Measurements from ENCODE around the gene ARHGAP44. TPM values are rescaled to one million over a fixed set of nuclear protein-coding genes. Genes with fewer than 3 reads are reported as not detected.

Gene ARHGAP44
- total and polyA plus RNA-seq, 2 of the 4 experiments (the other 2 are of a cell fraction), result 0.54 to 1.0 TPM

GRCh38 chr17:13000561-13000960 lies 211.3 kb downstream of the ARHGAP44 start:
- H3K9me1 ChIP-seq (ENCODE audit: insufficient read depth, low read length), result no peaks in the 10 kb centered on the region
- no peak overlapping the region for H2BK20ac ChIP-seq (ENCODE audit: low read depth, low read length)
- no peak overlapping the region for H3K4me3 ChIP-seq (ENCODE audit: insufficient read depth, low read depth, low read length)
- H4K91ac ChIP-seq (ENCODE audit: insufficient read depth, low read depth, low read length), result no peak overlapping the region
- in situ Hi-C loops (cut with MboI; ENCODE audit: low sequenced_read_pairs) (loop anchor here (5.0 to 25.0 kb wide), 5 partner anchors 336 to 1006 kb away; partner anchors contain the start of genes MYOCD and ZNF18), dilution Hi-C loops (cut with HindIII; ENCODE audit: low sequenced_read_pairs, unreplicated experiment) (no loop called here), intact Hi-C loops (cut with micrococcal nuclease) (loop anchor here (5.0 kb wide), 1 partner anchor 1003 kb away; the partner anchor contains the start of gene ZNF18)
- H3K4ac ChIP-seq (ENCODE audit: low read depth, low read length), result no peak overlapping the region
- no peak overlapping the region for H2AK9ac ChIP-seq (replicated peaks; ENCODE audit: low read depth, low read length, poor library complexity)
- H2BK120ac ChIP-seq (ENCODE audit: low read depth, low read length), result no peak overlapping the region
- H3K4me2 ChIP-seq (ENCODE audit: low read depth, low read length), result no peak overlapping the region
- no peak overlapping the region for H3K23ac ChIP-seq (ENCODE audit: low read depth, low read length)
- H3K27me3 ChIP-seq (ENCODE audit: control insufficient read depth, insufficient read depth, low read length), result no peaks in the 10 kb centered on the region
- no peak overlapping the region for H2AK5ac ChIP-seq (ENCODE audit: low read depth, low read length)
- CTCF ChIA-PET, result no interaction called here
- no peaks in the 10 kb centered on the region for H3K4me1 ChIP-seq (ENCODE audit: control insufficient read depth, insufficient read depth, low read length)
- H4K8ac ChIP-seq (ENCODE audit: low read depth in 2 of 2, low read length in 2 of 2), result no peak overlapping the region
- no peak overlapping the region for H2AFZ ChIP-seq (replicated peaks; ENCODE audit: low read length, poor library complexity)
- BruUV-seq (replicated peaks), result no TSS peak
- ATAC-seq (ENCODE audit: low read depth), result no peak
- POLR2A ChIA-PET (ENCODE audit: unreplicated experiment), result no interaction called here
- H3K9ac ChIP-seq (ENCODE audit: low read depth, low read length), result no peak overlapping the region
- no peak overlapping the region for H2BK15ac ChIP-seq (ENCODE audit: low read depth, low read length)
- H3K27ac ChIP-seq (ENCODE audit: insufficient read depth, low read length), result no peak overlapping the region
- 88% methylated on average over 4 of the region's 8 CpGs; no CpG with 5 or more reads in 1 of the 2 experiments for WGBS, 2 experiments (ENCODE audit: extremely low coverage in 2 of 2, insufficient read length in 1 of 2)
- no peak overlapping the region for H4K5ac ChIP-seq (ENCODE audit: low read depth, low read length)
- H4K20me1 ChIP-seq (ENCODE audit: insufficient read depth, low read length), result peaks cover 9% of the 10 kb centered on the region; the same call in 1 of the 2 replicates
- peaks cover 6 to 19% of the 10 kb centered on the region in 2 experiments; a peak in 1 of 4 replicates for H3K79me1 ChIP-seq (ENCODE audit: low read depth in 1 of 2, low read length in 2 of 2)
- no peak overlapping the region for H3K14ac ChIP-seq (replicated peaks; ENCODE audit: low read depth, low read length)
- no peak overlapping the region for H2BK5ac ChIP-seq (ENCODE audit: low read depth, low read length, poor library complexity, severe bottlenecking)
- no peak overlapping the region for H3K56ac ChIP-seq (ENCODE audit: extremely low read depth, insufficient read depth, low read length)
- TF ChIP-seq MAZ (IDR thresholded peaks at IDR 0.05; ENCODE audit: borderline replicate concordance, low read depth, low read length) (no peak), BHLHE40 (IDR thresholded peaks at IDR 0.05; ENCODE audit: low read depth, low read length) (no peak), RAD21 (IDR thresholded peaks at IDR 0.05; ENCODE audit: low read length) (no peak), MXI1 (IDR thresholded peaks at IDR 0.05; ENCODE audit: borderline replicate concordance, low read depth, low read length) (no peak), RFX5 (IDR thresholded peaks at IDR 0.05; ENCODE audit: low read depth, low read length) (no peak), MAFK (IDR thresholded peaks at IDR 0.05; ENCODE audit: low read depth, low read length) (no peak), CEBPB (IDR thresholded peaks at IDR 0.05; ENCODE audit: low read depth, low read length) (no peak), CTCF (conservative IDR thresholded peaks at IDR 0.05; ENCODE audit: low read depth, low read length) (no peak), USF2 (IDR thresholded peaks at IDR 0.05; ENCODE audit: low read depth, low read length) (no peak), RCOR1 (IDR thresholded peaks at IDR 0.05; ENCODE audit: insufficient replicate concordance, low read length) (no peak), SMC3 (IDR thresholded peaks at IDR 0.05; ENCODE audit: low read depth, low read length) (no peak), POLR2A (IDR thresholded peaks at IDR 0.05; ENCODE audit: low read depth, low read length) (no peak), ELK1 (IDR thresholded peaks at IDR 0.05; ENCODE audit: borderline replicate concordance, low read depth, low read length) (no peak), FOS (IDR thresholded peaks at IDR 0.05; ENCODE audit: low read depth, low read length) (no peak), CHD1 (IDR thresholded peaks at IDR 0.05; ENCODE audit: low read depth, low read length) (no peak), NFE2L2 (IDR thresholded peaks at IDR 0.05; ENCODE audit: low read depth, low read length) (no peak)
- no peaks in the 10 kb centered on the region for H3K9me3 ChIP-seq (ENCODE audit: control insufficient read depth, insufficient read depth, low read length)
- peaks cover 67% of the 10 kb centered on the region for H3K36me3 ChIP-seq (ENCODE audit: control insufficient read depth, insufficient read depth, low read length)
- DNase-seq, result no peak
- H3K18ac ChIP-seq (ENCODE audit: low read depth, low read length), result no peak overlapping the region

Measured in IMR-90 (cell line).